Subcutaneous adipose tissue (tissue), 4 donors: ENCODE data around the gene HMG20B. TPM values are rescaled to one million over a fixed set of nuclear protein-coding genes. Genes with fewer than 3 reads are reported as not detected.

Experiments used
- total RNA-seq, 4 donors: library from RNA; depleted of rRNA; stranded (reverse); fragments of >200 nt; gene quantifications; one replicate each; pipeline ENCODE4 v1.1.0, GENCODE V29; 2016
- TF ChIP-seq, protein P1 (sequence below): fragments of 450-650 bp; IDR thresholded peaks from one replicate; pipeline ENCODE4 v1.5.1; 2016; ENCODE audit warnings: low read depth, mild to moderate bottlenecking, control low read depth, antibody characterized with exemption, moderate library complexity

Gene HMG20B
- total RNA-seq, 4 donors from 2014 or later, result 51.4 to 124 (median 102) TPM

DNA sequence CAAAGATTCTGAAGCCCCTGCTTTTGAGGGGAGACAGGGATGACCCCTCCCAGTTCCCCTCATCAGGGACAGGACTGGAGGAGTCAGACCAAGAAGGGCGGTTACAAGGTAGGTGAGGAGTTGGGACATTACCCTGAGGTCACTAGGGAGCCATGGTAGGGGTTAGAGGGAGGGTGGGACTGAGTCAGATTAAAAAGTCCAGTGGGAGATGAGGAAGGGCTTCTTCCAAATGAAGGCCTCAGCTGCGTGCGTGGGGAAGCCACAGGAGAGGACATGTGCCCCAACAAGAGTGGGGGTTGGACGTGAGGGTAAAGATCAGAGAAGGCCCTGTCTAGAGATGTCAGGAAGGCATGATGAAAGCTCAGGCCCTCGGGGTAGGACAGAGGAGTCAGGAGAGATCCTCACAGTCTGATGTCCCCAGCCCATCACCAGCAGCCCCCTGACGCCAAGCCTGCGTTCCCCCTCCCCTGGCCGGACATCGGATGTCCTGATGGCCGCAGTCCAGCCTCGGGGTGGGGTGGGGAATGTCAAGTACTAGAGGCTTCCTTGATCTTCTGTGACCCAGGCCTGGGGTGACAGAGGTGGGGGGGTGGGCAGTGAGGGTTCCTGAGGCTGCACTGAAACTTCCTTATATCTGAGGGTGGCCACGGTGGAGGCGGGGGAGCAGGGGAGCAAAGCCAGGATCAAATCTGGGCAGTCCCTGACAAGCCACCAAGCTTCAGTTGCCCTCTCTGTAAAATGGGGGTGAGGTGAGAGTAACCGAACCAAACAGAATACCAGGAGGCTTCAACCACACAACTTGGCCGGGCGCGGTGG, 8.8 kb upstream of the HMG20B start:
- TF ChIP-seq, protein P1, sequence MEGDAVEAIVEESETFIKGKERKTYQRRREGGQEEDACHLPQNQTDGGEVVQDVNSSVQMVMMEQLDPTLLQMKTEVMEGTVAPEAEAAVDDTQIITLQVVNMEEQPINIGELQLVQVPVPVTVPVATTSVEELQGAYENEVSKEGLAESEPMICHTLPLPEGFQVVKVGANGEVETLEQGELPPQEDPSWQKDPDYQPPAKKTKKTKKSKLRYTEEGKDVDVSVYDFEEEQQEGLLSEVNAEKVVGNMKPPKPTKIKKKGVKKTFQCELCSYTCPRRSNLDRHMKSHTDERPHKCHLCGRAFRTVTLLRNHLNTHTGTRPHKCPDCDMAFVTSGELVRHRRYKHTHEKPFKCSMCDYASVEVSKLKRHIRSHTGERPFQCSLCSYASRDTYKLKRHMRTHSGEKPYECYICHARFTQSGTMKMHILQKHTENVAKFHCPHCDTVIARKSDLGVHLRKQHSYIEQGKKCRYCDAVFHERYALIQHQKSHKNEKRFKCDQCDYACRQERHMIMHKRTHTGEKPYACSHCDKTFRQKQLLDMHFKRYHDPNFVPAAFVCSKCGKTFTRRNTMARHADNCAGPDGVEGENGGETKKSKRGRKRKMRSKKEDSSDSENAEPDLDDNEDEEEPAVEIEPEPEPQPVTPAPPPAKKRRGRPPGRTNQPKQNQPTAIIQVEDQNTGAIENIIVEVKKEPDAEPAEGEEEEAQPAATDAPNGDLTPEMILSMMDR, result no peak

DNA sequence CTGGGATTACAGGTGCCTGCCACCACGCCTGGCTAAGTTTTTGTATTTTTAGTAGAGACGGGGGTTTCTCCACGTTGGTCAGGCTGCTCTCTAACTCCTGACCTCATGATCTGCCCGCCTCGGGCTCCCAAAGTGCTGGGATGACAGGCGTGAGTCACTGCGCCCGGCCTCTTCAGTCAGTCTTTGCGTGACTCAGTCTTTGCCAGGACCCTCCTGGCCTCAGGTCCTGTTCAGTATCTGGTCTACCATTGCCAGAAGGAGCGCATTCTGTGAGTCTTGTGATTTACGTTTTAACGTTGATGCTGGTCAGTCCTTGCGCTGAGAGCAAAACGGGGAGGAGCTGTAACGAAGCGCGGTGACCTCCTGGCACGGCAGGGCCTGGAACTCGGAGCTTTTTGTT, 7.6 kb upstream of the HMG20B start:
- TF ChIP-seq, protein P1, result no peak

DNA sequence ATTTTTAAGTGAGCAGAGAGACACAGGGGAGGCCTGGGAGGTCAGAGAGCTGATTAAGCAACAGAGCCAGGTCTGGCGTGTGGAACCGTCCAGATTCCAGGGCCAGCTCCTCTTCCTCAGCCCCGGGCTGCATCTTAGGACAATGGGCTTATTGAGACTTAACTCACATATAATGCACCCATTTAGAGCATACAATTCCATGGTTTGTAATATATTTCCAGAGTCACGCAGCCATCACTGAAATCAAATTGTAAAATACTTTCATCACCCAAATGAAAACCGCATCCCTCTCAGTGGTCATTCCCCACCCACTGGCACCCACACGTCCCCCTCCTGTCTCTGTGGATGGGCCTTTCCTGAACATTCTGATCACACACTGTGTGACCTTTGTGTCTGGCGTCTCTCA, 2.1 kb upstream of the HMG20B start:
- TF ChIP-seq, protein P1, result no peak

DNA sequence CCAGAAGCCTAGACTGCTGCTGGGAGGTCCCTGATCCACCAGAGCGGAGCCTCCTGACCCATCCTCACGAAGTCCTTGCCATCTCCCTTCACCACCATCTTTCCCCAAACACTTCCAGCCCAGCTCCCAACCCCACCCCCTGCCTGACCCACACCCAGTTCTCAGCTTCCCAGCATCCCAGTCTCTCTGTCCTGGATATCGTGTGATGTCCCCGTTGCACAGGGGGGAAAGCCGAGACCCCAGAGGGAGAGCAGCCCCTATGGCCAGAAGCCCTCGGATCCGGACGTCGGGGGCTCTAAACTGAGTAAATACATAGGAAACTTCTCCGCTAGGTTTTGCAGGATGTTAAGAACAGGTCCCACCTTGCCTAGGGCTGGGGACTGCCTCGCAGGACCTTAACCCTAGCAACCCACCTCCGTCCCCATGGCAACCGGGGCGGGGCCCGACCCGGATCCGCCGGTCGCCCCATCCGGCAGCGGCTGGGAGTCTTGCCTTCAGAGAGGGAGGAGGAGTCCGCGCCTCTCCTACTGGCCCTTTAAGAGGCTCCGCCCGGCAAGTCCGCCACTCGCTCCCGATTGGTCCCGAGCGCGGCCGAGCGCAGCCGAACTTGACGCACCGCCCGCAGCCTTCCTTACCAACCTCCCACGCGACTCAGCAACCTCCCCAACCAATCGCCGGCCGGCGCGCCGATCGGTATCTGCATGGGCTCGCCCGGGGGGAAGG, 451 bp upstream of the HMG20B start:
- TF ChIP-seq, protein P1, result no peak

DNA sequence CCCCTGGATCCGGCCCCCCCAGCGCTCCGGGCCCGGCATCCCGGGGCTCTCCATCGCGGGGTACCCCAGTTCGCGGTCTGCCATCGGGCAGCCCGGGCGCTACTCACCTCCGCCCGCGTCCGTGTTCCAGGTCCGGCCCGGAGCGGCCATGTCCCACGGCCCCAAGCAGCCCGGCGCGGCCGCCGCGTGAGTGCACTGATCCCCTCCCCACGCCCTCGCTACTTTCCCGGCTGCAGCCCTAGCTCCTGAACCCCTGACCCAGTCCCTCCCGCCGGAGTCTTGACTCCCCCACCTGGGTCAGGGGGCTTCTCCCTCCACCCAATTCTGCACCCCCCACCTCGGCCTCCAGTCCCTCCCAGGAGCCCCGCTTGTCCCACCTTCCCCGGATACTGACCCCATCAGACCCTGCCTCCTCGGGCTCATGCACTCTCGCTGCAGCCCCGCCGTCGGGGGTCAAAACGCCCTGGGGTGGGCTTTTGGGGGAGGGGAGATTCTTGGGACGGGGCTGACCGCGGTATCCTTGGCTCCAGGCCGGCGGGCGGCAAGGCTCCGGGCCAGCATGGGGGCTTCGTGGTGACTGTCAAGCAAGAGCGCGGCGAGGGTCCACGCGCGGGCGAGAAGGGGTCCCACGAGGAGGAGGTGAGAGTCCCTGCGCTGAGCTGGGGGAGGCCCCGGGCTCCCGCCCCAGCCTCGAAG, 566 bp downstream of the HMG20B start:
- TF ChIP-seq, protein P1, result no peak

DNA sequence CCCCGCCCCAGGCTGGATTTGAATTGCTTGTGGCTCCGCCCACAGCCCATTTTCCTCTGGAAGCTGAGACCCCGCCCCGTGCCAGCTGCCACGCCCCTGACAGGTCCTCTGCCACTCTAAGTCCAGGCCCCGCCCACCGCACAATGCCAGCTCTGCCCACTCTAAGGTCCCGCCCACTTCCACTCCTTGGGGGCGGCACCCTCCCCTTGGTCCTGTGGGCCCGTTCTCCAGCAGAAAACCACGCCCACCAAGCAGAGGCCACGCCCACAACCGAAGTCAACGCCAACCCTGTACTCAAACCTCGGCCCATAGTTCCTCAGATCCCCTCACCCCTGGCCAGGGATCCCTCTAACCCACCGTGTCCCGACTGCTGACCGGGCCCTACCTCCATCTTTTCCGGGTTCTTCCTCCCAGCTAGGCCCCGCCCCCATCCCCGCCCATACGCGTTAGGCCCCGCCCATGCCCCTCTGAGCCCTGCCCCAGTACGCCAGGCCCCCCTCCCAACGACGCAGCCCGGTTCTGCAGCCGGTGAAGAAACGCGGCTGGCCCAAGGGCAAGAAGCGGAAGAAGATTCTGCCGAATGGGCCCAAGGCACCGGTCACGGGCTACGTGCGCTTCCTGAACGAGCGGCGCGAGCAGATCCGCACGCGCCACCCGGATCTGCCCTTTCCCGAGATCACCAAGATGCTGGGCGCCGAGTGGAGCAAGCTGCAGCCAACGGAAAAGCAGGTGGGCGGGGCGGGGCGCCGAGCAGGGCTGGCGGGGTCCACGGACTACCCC, 1.3 kb downstream of the HMG20B start:
- TF ChIP-seq, protein P1, result no peak
